C4-2B (cell line): Measurements from ENCODE around the gene LPAR4.

Source experiments
- ZFX ChIP-seq: fragments of 450-650 bp; IDR thresholded peaks from 2 replicates; pipeline ENCODE4 v1.6.1; 2017
- TF ChIP-seq, protein P1 (sequence below): fragments of 450-650 bp; conservative IDR thresholded peaks from 2 replicates; pipeline ENCODE4 v1.5.1; 2017; ENCODE audit warnings: mild to moderate bottlenecking

GRCh38 chrX:78769101-78769755 is 21.7 kb downstream of the LPAR4 start:
- TF ChIP-seq, protein P1, sequence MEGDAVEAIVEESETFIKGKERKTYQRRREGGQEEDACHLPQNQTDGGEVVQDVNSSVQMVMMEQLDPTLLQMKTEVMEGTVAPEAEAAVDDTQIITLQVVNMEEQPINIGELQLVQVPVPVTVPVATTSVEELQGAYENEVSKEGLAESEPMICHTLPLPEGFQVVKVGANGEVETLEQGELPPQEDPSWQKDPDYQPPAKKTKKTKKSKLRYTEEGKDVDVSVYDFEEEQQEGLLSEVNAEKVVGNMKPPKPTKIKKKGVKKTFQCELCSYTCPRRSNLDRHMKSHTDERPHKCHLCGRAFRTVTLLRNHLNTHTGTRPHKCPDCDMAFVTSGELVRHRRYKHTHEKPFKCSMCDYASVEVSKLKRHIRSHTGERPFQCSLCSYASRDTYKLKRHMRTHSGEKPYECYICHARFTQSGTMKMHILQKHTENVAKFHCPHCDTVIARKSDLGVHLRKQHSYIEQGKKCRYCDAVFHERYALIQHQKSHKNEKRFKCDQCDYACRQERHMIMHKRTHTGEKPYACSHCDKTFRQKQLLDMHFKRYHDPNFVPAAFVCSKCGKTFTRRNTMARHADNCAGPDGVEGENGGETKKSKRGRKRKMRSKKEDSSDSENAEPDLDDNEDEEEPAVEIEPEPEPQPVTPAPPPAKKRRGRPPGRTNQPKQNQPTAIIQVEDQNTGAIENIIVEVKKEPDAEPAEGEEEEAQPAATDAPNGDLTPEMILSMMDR, result no peak
- TF ChIP-seq ZFX, result no peak
